ENCODE measurements around the gene PTH2. TPM values are rescaled to one million over a fixed set of nuclear protein-coding genes. Genes with fewer than 3 reads are reported as not detected.

The PTH2 gene, protein sequence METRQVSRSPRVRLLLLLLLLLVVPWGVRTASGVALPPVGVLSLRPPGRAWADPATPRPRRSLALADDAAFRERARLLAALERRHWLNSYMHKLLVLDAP
- not detected in 2 replicates for total RNA-seq

DNA sequence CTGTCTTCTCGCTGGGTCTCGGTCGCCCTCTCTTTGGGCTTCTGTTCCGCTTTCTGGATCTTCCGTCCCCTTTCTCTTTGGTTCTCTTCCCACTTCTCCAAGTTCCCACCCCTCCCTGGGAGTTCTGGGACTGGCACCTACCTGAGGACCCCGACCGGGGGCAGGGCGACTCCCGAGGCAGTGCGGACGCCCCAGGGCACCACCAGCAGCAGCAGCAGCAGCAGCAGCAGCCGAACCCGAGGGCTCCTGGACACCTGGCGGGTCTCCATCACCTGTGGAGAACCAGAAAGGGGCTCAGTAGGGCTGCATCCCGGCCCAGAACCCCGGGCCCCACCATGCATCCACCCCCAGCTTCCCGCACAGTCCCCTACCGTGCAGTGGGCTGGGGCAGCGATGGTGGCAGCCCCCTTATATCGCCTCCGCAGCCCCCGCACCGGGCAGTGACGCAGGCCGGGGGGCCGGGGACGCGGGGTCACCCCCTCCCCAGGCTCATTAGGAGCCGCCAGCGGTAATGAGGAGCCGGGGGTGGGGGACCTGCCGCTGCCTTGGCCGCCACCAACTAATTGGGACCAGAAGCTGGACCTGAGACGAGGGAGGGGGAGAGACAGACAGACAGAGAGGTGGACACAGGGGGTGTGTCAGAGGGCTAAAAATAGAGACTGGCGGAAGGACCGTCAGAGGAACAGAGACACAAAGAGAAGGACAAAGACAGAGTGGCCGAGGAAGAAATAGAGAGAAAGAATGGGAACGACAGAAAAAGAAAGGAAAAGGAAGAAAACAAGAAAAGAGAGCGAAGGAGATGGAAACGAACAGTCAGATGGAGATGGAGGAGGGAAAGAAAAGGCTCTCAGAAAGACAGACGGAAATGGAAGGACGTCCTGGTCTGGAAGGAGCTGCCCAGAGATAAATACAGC lies at the start of gene PTH2:
Gene PTH2 (minus strand): TSS at position 371 of the 914 bp plus-strand sequence. CDS start 102 bp downstream, at position 269.

DNA sequence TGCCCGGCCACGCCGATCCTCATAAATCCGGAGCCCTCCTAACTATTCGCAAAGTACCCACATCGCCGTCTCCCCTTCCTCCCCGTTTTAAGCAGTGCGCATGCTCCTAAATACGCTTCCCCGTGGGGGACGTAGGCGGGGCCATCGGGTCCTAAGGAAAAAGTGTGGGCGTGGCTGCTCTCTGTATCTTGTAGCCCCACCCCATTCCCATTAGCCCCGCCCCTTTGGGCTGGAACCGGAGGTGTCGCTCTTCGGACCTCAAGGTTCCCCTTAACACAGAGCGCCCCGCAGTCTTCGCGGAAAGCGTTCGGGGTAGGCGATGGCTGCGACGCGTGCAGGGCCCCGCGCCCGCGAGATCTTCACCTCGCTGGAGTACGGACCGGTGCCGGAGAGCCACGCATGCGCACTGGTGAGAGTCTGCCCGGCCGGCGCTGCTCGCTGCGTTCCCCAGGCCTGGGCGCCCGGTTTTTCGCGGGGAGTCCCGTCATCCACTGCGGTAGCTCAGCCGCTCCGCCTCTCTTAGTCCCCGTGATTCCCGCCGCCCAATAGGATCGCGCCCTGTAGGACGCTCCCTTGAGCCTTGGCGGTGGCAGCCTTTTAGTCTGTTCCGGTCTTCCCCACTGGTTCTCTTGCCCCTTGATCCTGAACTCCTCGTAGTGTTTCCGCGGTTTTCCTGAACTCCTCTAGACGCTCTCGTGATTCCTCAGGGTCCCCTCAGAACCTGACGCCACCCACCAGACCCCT lies 29.9 kb upstream of the PTH2 start, which contains the start of gene ALDH16A1:
Gene ALDH16A1 (plus strand): TSS at position 213 of the 744 bp plus-strand sequence. CDS start 107 bp downstream, at position 320.

DNA sequence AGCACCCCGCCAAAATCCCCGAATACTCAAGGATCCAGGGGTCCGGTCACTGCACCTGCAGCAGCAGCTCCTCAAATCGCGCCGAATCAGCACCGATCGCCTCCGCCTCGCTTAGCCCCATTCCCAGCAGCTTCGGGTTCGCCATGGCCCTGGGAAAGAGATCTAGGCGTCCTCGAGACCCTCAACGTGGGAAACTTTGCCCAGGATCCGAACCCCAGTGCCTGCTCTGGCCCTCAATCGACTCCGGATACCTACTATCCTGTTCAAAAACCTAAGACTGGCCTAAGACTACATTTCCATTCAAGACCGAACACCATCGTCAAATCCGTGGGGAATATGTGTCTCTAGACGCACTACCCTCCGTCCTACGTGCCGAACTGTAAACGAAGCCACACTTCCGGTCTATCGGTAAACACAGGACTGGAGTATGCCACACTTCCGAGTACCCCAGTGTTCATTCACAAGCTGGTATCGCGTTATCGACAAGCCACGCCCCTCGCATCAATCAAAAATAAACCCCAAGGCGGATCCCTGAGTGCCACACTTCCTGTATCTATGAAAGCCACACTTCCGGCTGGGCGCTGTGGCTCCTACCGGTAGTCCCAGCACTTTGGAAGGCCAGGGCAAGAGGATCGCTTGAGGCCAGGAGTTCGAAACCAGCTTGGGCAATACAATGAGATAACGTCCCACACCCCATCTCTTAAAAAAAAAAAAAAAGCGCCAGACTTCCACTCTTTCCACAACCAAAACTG lies 28.4 kb upstream of the PTH2 start, which contains the start of gene PIH1D1:
Gene PIH1D1 (minus strand): TSS at position 385 of the 752 bp plus-strand sequence. CDS start 240 bp downstream, at position 145.

DNA sequence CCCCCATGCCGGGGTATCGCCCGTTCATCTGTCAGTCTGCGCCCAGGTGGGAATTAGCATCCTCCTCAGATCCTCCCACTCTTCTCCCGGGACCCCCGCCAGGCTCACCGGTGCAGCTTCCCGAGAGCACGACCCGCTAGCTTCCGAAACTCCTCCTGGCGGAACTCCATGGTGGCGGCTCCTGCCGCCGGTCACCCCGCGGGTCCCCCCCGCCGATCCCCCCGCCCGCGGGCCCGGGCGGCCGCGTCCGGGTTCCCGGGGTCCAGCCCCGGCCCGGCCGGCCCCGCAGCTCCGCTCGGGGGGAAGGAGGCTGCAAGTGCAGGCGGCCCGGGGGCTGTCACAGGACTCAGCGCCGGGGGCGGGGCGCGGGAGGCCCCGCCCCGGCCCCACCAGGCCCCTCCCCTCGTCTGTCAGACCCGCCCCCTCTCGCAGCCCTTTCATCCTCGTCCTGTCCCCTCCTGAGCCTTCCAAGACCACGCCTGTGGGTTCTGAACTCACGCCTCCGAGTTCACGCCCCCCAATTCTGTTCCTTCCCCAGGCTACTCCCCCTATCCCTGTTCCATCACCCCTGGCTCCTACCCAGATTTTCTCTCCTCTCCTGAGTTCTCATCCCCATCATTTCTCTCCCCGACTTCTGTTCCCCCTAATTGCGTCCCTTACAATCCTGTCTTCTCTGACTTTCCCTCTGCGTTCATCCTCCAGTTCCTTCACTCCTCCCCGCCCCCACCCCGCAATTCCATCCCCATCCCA lies 18.1 kb upstream of the PTH2 start, which contains the start of gene SLC17A7:
Gene SLC17A7 (minus strand): TSS at position 318 of the 750 bp plus-strand sequence. CDS start 148 bp downstream, at position 170.

DNA sequence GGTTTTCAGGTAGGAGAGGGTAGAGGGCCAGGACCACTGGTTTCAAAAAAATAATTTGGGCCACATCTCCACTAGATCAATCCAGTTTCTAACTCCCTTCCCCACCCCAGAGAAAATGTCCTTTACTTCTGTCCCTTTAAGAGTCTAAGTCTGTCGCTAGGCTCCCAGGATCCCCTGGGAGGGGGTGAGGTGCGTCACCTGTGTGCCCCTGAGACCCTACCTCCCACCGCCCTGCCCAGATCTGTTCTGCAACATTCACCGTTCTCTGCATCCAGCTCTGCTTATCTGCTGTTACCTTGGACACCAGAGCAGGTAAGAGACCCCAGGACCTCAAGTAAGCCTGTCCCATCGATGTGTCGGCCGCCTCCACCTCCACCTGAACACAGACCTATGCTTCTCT lies 1.9 kb upstream of the PTH2 start, which contains the start of gene GFY:
Gene GFY (plus strand): TSS at position 211 of the 400 bp plus-strand sequence. CDS start 1,043 bp downstream, outside the sequence.

DNA sequence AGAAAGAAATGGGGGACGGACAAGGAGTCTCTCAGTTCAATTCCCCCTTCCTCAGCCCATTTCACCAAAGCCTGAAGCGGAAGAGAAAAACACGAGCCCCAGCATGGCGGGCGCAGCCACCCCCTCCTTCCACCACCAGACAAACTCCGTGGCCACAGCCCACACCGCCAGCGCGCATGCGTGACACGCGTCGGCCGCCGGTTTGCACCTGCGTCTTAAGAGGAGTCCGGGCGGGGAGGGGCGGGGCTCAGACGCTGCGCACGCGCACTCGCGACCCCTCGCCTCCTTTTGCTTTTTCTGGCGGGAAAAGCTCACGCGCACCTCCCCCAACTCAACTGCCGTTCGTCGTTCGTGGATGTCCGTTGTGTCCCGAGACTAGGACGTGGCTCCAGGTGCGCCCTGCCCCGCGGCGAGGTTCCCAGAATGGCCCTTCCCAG lies 35.3 kb downstream of the PTH2 start, which contains the start of gene KASH5:
Gene KASH5 (plus strand): TSS at position 314 of the 437 bp plus-strand sequence. CDS start 2,635 bp downstream, outside the sequence.

Other genes with a start within 250 kb of the PTH2 start
- gene SLC6A16, start 98.2 kb downstream of the PTH2 start, total RNA-seq, result 0.08 TPM in 1 of 2 replicates, not detected in the other
- gene CD37, start 88.0 kb downstream of the PTH2 start, total RNA-seq, result not detected in 2 replicates
- gene TEAD2, start 61.0 kb downstream of the PTH2 start, total RNA-seq, result 56.4 and 70.2 TPM in 2 replicates
- 1.2 and 2.1 TPM in 2 replicates for gene DKKL1, start 59.6 kb downstream of the PTH2 start, total RNA-seq
- gene KASH5, start 35.2 kb downstream of the PTH2 start, total RNA-seq, result not detected in 2 replicates
- not detected in 2 replicates for gene GFY, start 1.9 kb upstream of the PTH2 start, total RNA-seq
- not detected in 2 replicates for gene SLC17A7, start 18.1 kb upstream of the PTH2 start, total RNA-seq
- gene PIH1D1, start 28.4 kb upstream of the PTH2 start, total RNA-seq, result 88.8 and 114 TPM in 2 replicates
- gene ALDH16A1, start 29.8 kb upstream of the PTH2 start, total RNA-seq, result 15.3 and 34.4 TPM in 2 replicates
- 3.5 and 4.8 TPM in 2 replicates for gene FLT3LG, start 50.8 kb upstream of the PTH2 start, total RNA-seq
- 3,720 and 4,767 TPM in 2 replicates for gene RPL13A, start 64.2 kb upstream of the PTH2 start, total RNA-seq
- gene RPS11, start 73.0 kb upstream of the PTH2 start, total RNA-seq, result 3,676 and 7,959 TPM in 2 replicates
- 70.7 and 127 TPM in 2 replicates for gene FCGRT, start 89.2 kb upstream of the PTH2 start, total RNA-seq
- gene RCN3, start 104.6 kb upstream of the PTH2 start, total RNA-seq, result 108 and 253 TPM in 2 replicates
- 80.7 and 83.4 TPM in 2 replicates for gene NOSIP, start 157.1 kb upstream of the PTH2 start, total RNA-seq
- gene PRRG2, start 157.9 kb upstream of the PTH2 start, total RNA-seq, result 2.1 and 4.5 TPM in 2 replicates
- gene PRR12, start 167.7 kb upstream of the PTH2 start, total RNA-seq, result 7.4 and 16.8 TPM in 2 replicates
- 64.0 and 122 TPM in 2 replicates for gene RRAS, start 216.7 kb upstream of the PTH2 start, total RNA-seq
- gene SCAF1, start 218.8 kb upstream of the PTH2 start, total RNA-seq, result 29.5 and 39.8 TPM in 2 replicates
- gene IRF3, start 242.4 kb upstream of the PTH2 start, total RNA-seq, result 43.8 and 83.4 TPM in 2 replicates
- gene BCL2L12, start 242.5 kb upstream of the PTH2 start, total RNA-seq, result 12.6 and 19.8 TPM in 2 replicates